Left lung (tissue), 10 donors: ENCODE data around the gene FARP1. TPM values are rescaled to one million over a fixed set of nuclear protein-coding genes. Genes with fewer than 3 reads are reported as not detected.
"Not testable (repeated sequence)": the region's sequence is repeated elsewhere in the genome, so short reads cannot be mapped to it uniquely, and the experiment has no call there.

Experiments used
- ATAC-seq: fragments of 200-7000 bp; cut with Tn5 transposase; one replicate; pipeline ENCODE4 v1.9.1; 2020; ENCODE audit warnings: moderate library complexity
- DNase-seq, 4 donors: peaks; one replicate each; pipeline ENCODE4 v3.0.0-alpha.2; 2013 to 2020
- H3K27ac ChIP-seq, 2 donors: fragments of 200-600 bp; sonication (generic) in 1 of 2; one replicate each; pipeline versions ENCODE4 v1.5.0 to v1.8.0; 2020 to 2021
- H3K27me3 ChIP-seq, 2 donors: fragments of 200-600 bp; sonication (generic) in 1 of 2; one replicate each; pipeline versions ENCODE4 v1.5.0 to v1.8.0; 2020 to 2021
- H3K36me3 ChIP-seq, 2 donors: fragments of 200-600 bp; sonication (generic) in 1 of 2; one replicate each; pipeline versions ENCODE4 v1.5.0 to v1.8.0; 2020 to 2021
- H3K4me1 ChIP-seq, 2 donors: fragments of 200-600 bp; one replicate each; pipeline ENCODE4 v1.8.0; 2021
- H3K4me3 ChIP-seq, 2 donors: fragments of 200-600 bp; sonication (generic) in 1 of 2; one replicate each; pipeline versions ENCODE4 v1.5.0 to v1.8.0; 2020 to 2021; ENCODE audit warnings: mild to moderate bottlenecking in 1 of 2
- H3K9me3 ChIP-seq, 2 donors: fragments of 200-600 bp; sonication (generic) in 1 of 2; one replicate each; pipeline versions ENCODE4 v1.5.0 to v1.8.0; 2020 to 2021
- CTCF ChIP-seq, 2 donors: fragments of 200-600 bp; sonication (generic) in 1 of 2; IDR thresholded peaks; one replicate each; pipeline versions ENCODE4 v1.5.0 to v1.8.0; 2021; ENCODE audit warnings: antibody characterized with exemption in 2 of 2
- intact Hi-C, 2 donors: fragments of 100-400 bp; cut with DNase I; formaldehyde crosslinking; loops; one replicate each; pipeline versions ENCODE4 v1.11.2 to v1.14.2; 2022
- polyA plus RNA-seq, 6 donors: library from polyadenylated mRNA; unstranded; fragments of 120-200 nt; gene quantifications; one replicate each; pipeline ENCODE4 v1.2.1, GENCODE V29; 2013; ENCODE audit not compliant: insufficient read length in 6 of 6
- total RNA-seq, 2 donors: library from RNA; stranded (reverse); fragmentation: NEBNext Ultra II Directional; extraction: Animal tissue kit (Norgen Biotek cat#: 25700); gene quantifications; one replicate each; pipeline ENCODE4 v1.2.1, GENCODE V29; 2021
- donor health status: DM: no; HTN: yes; CAD: no.
- donor health status: DM: no; HTN: no; CAD: no.

The FARP1 gene
- total and polyA plus RNA-seq, 8 donors, result 78.9 to 142 (median 132) TPM

- TF ChIP-seq CTCF (IDR thresholded peaks at IDR 0.05), result no peak
- ATAC-seq (peak; percentile 54), DNase-seq (no peak)
- H3K36me3 ChIP-seq, result peaks cover 0 to 5% of the 10 kb centered on the region in 2 donors
- H3K27me3 ChIP-seq, result no peaks in the 10 kb centered on the region
- H3K4me3 ChIP-seq, result no peak overlapping the region
- H3K27ac ChIP-seq, result no peak overlapping the region
- intact Hi-C loops, result no loop called here
- no peaks in the 10 kb centered on the region for H3K9me3 ChIP-seq
- H3K4me1 ChIP-seq, result no peaks in the 10 kb centered on the region
Observed at GRCh38 chr13:98368019-98368418, 225.1 kb downstream of the FARP1 start.

- H3K36me3 ChIP-seq, H3K4me1 ChIP-seq, H3K4me3 ChIP-seq, DNase-seq, intact Hi-C loops, ATAC-seq, H3K27me3 ChIP-seq, H3K9me3 ChIP-seq, H3K27ac ChIP-seq: not testable (repeated sequence)
Observed at GRCh38 chr13:98369520-98369919, 226.6 kb downstream of the FARP1 start.

- Histone ChIP-seq H3K27ac (no peak overlapping the region), H3K27me3 (no peaks in the 10 kb centered on the region), H3K4me3 (no peak overlapping the region), H3K36me3 (peaks cover 0 to 5% of the 10 kb centered on the region in 2 donors), H3K9me3 (peaks cover 0 to 2% of the 10 kb centered on the region in 2 donors), H3K4me1 (no peaks in the 10 kb centered on the region)
- no peak for ATAC-seq
- no peak for TF ChIP-seq CTCF (IDR thresholded peaks at IDR 0.05)
- intact Hi-C loops, result no loop called here
- DNase-seq, result no peak
Observed at GRCh38 chr13:98370261-98370660, 227.4 kb downstream of the FARP1 start.

GRCh38 chr13:98370806-98371515 lies 228.1 kb downstream of the FARP1 start:
- intact Hi-C loops, result no loop called here
- Histone ChIP-seq H3K9me3 (peaks cover 0 to 2% of the 10 kb centered on the region in 2 donors), H3K4me3 (no peak overlapping the region), H3K36me3 (peaks cover 0 to 5% of the 10 kb centered on the region in 2 donors), H3K27ac (no peak overlapping the region), H3K27me3 (no peaks in the 10 kb centered on the region), H3K4me1 (no peaks in the 10 kb centered on the region)
- TF ChIP-seq CTCF (IDR thresholded peaks at IDR 0.05), result no peak
- ATAC-seq (peak; percentile 17), DNase-seq (peak in 2 of 4 donors; percentile 68 to 81)

- intact Hi-C loops, result no loop called here
- Histone ChIP-seq H3K4me3 (no peak overlapping the region), H3K27ac (no peak overlapping the region), H3K4me1 (no peaks in the 10 kb centered on the region), H3K36me3 (peaks cover 0 to 5% of the 10 kb centered on the region in 2 donors), H3K9me3 (peaks cover 0 to 2% of the 10 kb centered on the region in 2 donors), H3K27me3 (no peaks in the 10 kb centered on the region)
- ATAC-seq (no peak), DNase-seq (no peak)
- TF ChIP-seq CTCF (IDR thresholded peaks at IDR 0.05), result no peak
Observed at GRCh38 chr13:98371516-98372023, 228.7 kb downstream of the FARP1 start.
